ENCODE data around the gene CD38.

DNA sequence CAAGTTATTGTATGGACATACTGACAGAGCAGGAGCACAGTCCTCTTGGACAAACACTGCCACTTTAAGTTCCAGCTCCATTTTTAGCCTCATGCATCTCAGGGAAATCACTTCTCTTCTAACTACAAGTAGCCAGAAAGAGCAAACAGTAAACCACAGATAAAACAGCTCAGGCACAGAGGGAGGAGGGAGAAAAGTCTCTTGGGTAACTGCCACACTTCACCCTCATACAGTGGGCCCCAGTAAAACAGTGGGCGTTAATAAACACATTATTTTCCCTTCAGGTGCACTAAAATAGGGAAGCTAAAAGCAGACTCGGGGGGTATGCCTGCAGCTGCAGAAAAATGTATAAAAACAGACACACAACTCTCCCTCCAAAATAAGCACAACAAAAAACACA, 21.6 kb downstream of the CD38 start:
- TF ChIP-seq POLR2A (IDR thresholded peaks at IDR 0.05), result no peak
- TF ChIP-seq, protein P1, sequence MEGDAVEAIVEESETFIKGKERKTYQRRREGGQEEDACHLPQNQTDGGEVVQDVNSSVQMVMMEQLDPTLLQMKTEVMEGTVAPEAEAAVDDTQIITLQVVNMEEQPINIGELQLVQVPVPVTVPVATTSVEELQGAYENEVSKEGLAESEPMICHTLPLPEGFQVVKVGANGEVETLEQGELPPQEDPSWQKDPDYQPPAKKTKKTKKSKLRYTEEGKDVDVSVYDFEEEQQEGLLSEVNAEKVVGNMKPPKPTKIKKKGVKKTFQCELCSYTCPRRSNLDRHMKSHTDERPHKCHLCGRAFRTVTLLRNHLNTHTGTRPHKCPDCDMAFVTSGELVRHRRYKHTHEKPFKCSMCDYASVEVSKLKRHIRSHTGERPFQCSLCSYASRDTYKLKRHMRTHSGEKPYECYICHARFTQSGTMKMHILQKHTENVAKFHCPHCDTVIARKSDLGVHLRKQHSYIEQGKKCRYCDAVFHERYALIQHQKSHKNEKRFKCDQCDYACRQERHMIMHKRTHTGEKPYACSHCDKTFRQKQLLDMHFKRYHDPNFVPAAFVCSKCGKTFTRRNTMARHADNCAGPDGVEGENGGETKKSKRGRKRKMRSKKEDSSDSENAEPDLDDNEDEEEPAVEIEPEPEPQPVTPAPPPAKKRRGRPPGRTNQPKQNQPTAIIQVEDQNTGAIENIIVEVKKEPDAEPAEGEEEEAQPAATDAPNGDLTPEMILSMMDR (IDR thresholded peaks at IDR 0.05), result no peak

Measured in body of pancreas (tissue), 4 donors.